Adrenal gland (tissue), 12 donors: ENCODE measurements around the gene PBLD. TPM values are rescaled to one million over a fixed set of nuclear protein-coding genes. Genes with fewer than 3 reads are reported as not detected.

Experiments
- DNase-seq, 7 donors: peaks; one replicate each; pipeline ENCODE4 v3.0.0-alpha.2; 2019 to 2020
- H3K27ac ChIP-seq, 5 donors: fragments of 200-600 bp; sonication (generic) in 4 of 5; 1 replicate in 3 of 5; 2 replicates in 2 of 5; pipeline versions ENCODE4 v1.5.1 to v1.8.0; 2016 to 2020; ENCODE audit warnings: mild to moderate bottlenecking in 1 of 5
- H3K27me3 ChIP-seq: fragments of 200-600 bp; 2 replicates; pipeline ENCODE4 v1.8.0; 2021
- H3K36me3 ChIP-seq, 2 donors: fragments of 200-600 bp; replicated peaks in 1 of 2; 1 replicate in 1 of 2; 2 replicates in 1 of 2; pipeline versions ENCODE4 v1.5.1 to v1.8.0; 2018 to 2022
- H3K4me1 ChIP-seq, 2 donors: fragments of 200-600 bp; replicated peaks in 1 of 2; 1 replicate in 1 of 2; 2 replicates in 1 of 2; pipeline versions ENCODE4 v1.5.1 to v1.8.0; 2018 to 2021
- H3K4me3 ChIP-seq, 4 donors: fragments of 200-600 bp; sonication (generic) in 3 of 4; one replicate each; pipeline ENCODE4 v1.5.1; 2016 to 2018
- H3K9me3 ChIP-seq, 3 donors: fragments of 200-600 bp; sonication (generic) in 1 of 3; replicated peaks in 1 of 3; 1 replicate in 2 of 3; 2 replicates in 1 of 3; pipeline versions ENCODE4 v1.5.1 to v1.8.0; 2016 to 2021
- POLR2A ChIP-seq, 2 donors: fragments of 450-650 bp; IDR thresholded peaks; one replicate each; pipeline ENCODE4 v1.6.1; 2017; ENCODE audit warnings: antibody characterized with exemption in 2 of 2, mild to moderate bottlenecking in 2 of 2, moderate library complexity in 1 of 2
- WGBS, 4 donors: extraction: QIAGEN DNeasy Blood & Tissue Kit in 2 of 4; methylation state at CpG; one replicate each; pipeline versions ENCODE4 v1.1.5 to v1.1.7; 2013 to 2017; 5-methylcytosine and 5-hydroxymethylcytosine counted together
- intact Hi-C, 2 donors: fragments of 100-400 bp; cut with DNase I; formaldehyde crosslinking; loops; one replicate each; pipeline versions ENCODE4 v1.14.1 to v1.15.0; 2022 to 2023
- polyA plus RNA-seq, 3 donors: library from polyadenylated mRNA; stranded (reverse); fragments of 200-250 nt in 2 of 3; fragments of 350-450 nt in 1 of 3; fragmentation: Illumina TruSeq in 1 of 3; extraction: RNeasy Lipid Tissue Mini Kit (QIAGEN cat#74804) in 1 of 3; gene quantifications; one replicate each; pipeline ENCODE4 v1.2.3, GENCODE V29; 2013 to 2014
- total RNA-seq, 9 donors: library from RNA; depleted of rRNA in 4 of 9; stranded (reverse); fragments of >200 nt in 4 of 9; fragments of 120-200 nt in 1 of 9; fragmentation: NEBNext Ultra II Directional in 1 of 9; extraction: Animal tissue kit (Norgen Biotek cat#: 25700) in 1 of 9; gene quantifications; one replicate each; pipeline versions ENCODE4 v1.1.0 to v1.2.4, GENCODE V29; 2013 to 2023
- TF ChIP-seq, protein P1 (sequence below), 6 experiments: fragments of 450-650 bp in 4 of 6; fragments of 200-600 bp in 2 of 6; sonication (generic) in 1 of 6; IDR thresholded peaks; 1 replicate in 5 of 6; 2 replicates in 1 of 6; pipeline versions ENCODE4 v1.5.1 to v1.8.0; 2016 to 2021; ENCODE audit warnings: antibody characterized with exemption in 6 of 6, mild to moderate bottlenecking in 2 of 6, moderate library complexity in 1 of 6
- donor health status: healthy with polysubstance abuse.
- donor health status: Bipolar disorder and iron deficiency.
- donor health status: DM: yes; HTN: yes; CAD: no.
- donor health status: DM: no; HTN: no; CAD: no.
- donor health status: DM: no; HTN: no; CAD: no.
- donor health status: DM: yes; HTN: yes; CAD: no.

PBLD gene
- total and polyA plus RNA-seq, 12 donors = 6.8 to 32.9 (median 18.7) TPM

DNA sequence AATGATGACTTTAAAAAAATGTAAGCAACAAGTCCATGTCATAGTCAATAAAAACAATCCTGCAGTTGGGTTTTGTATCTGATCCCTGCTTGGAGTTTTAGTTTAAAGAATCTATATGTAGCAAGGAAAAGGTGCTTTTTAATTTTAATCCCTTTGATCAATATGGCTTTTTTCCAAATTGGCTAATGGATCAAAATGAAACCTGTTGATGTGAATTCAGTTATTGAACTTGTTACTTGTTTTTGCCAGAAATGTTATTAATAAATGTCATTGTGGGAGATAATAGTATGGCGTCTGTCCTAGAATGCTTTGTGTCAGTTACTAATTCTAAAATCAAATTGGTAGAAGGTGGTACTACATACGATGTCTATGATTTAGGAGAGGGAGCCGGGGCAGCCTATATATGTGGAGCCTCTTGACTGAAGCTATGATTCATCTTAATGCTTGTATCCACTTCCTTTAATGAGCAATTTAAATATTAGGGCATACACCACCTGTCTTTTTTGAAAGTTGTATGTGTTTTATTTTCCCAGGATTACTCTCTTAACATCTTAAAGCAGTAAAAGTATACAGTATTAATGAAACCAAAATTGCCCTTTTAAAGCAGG is 10.3 kb upstream of the PBLD start:
- H3K9me3 ChIP-seq = no peaks in the 10 kb centered on the region
- peaks cover 2 to 10% of the 10 kb centered on the region in 2 donors for H3K4me1 ChIP-seq
- TF ChIP-seq, protein P1, sequence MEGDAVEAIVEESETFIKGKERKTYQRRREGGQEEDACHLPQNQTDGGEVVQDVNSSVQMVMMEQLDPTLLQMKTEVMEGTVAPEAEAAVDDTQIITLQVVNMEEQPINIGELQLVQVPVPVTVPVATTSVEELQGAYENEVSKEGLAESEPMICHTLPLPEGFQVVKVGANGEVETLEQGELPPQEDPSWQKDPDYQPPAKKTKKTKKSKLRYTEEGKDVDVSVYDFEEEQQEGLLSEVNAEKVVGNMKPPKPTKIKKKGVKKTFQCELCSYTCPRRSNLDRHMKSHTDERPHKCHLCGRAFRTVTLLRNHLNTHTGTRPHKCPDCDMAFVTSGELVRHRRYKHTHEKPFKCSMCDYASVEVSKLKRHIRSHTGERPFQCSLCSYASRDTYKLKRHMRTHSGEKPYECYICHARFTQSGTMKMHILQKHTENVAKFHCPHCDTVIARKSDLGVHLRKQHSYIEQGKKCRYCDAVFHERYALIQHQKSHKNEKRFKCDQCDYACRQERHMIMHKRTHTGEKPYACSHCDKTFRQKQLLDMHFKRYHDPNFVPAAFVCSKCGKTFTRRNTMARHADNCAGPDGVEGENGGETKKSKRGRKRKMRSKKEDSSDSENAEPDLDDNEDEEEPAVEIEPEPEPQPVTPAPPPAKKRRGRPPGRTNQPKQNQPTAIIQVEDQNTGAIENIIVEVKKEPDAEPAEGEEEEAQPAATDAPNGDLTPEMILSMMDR (IDR thresholded peaks at IDR 0.05) = no peak
- TF ChIP-seq POLR2A (IDR thresholded peaks at IDR 0.05) = no peak
- intact Hi-C loops = no loop called here
- H3K36me3 ChIP-seq = peaks cover 0 to 75% of the 10 kb centered on the region in 2 donors
- no peak for DNase-seq
- no peak overlapping the region for H3K27ac ChIP-seq
- H3K4me3 ChIP-seq = no peak overlapping the region
- H3K27me3 ChIP-seq = no peaks in the 10 kb centered on the region
- WGBS, 4 donors = 78 to 87% (median 84%) methylated on average over 3 of the region's 3 CpGs

DNA sequence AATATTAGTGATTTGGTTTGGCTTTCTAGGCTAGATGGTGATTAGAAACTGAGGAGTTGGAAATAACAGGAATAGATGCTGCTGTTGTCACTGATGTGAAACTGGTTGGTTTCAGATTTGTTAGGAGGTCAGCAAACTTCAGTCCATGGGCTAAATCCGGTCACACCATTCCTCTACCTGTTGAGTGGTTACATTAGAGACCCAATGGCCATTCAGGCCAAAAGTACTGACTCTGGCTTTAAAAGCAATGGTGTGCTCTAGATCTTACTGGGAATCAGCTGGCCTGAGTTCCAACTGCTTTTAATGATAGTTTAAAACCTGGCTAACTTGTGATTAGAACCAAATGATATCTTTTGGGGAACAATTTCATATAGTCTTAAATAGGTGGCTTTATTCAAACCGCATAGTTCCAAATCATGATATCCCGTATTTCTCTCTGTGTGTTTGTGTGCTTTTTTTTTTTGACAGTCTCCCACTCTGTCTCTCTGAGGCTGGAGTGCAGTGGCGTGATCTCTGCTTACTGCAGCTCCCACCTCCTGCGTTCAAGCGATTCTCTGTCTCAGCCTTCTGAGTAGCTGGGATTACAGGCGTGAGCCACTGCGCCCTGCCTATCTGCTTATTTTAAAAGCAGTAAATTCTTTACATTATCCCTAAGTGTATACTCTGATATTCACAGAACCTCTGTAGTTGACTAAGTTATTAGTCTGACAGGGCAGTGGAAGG is 7.8 kb upstream of the PBLD start:
- H3K36me3 ChIP-seq = peaks cover 0 to 73% of the 10 kb centered on the region in 2 donors
- WGBS, 4 donors = 86 to 94% (median 92%) methylated on average over 8 of the region's 8 CpGs
- DNase-seq = no peak
- no peaks in the 10 kb centered on the region for H3K27me3 ChIP-seq
- intact Hi-C loops = no loop called here
- peaks cover 25 to 35% of the 10 kb centered on the region in 2 donors for H3K4me1 ChIP-seq
- TF ChIP-seq POLR2A (IDR thresholded peaks at IDR 0.05) = no peak
- TF ChIP-seq, protein P1 (IDR thresholded peaks at IDR 0.05) = no peak
- H3K27ac ChIP-seq = no peak overlapping the region
- no peaks in the 10 kb centered on the region for H3K9me3 ChIP-seq
- H3K4me3 ChIP-seq = no peak overlapping the region

DNA sequence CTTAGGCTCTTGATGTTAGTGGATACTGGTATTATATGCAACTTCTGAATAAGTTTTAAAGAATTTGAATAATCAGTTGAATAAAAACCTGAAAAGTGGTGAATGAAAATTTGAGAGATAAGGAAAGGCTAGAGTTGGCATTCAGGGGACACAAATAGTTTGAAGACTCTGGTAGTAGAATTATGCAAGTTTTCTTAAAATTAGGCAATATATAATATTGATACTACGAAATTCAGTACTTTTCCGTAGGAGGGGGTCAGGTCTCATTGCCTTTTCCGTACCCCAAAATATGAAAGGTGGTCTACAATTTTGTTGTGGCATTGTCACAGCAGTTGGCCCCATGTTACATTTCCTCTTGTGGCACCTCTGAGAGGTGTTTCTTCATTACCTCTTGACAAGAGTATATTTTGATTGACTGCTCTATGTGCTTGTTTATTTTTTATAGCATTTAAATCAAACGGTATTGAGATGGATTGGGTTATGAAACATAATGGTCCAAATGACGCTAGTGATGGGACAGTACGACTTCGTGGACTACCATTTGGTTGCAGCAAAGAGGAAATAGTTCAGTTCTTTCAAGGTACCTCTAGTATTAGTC is 4.1 kb upstream of the PBLD start:
- Histone ChIP-seq H3K36me3 (peaks cover 0 to 39% of the 10 kb centered on the region in 2 donors), H3K4me3 (peak overlapping the region in 1 of 4 donors; percentile 87), H3K27me3 (no peaks in the 10 kb centered on the region), H3K9me3 (no peaks in the 10 kb centered on the region), H3K27ac (no peak overlapping the region), H3K4me1 (peaks cover 27 to 47% of the 10 kb centered on the region in 2 donors)
- intact Hi-C loops = no loop called here
- TF ChIP-seq, protein P1 (IDR thresholded peaks at IDR 0.05) = no peak
- no peak for TF ChIP-seq POLR2A (IDR thresholded peaks at IDR 0.05)
- WGBS, 4 donors = 55 to 64% (median 60%) methylated on average over 7 of the region's 7 CpGs
- DNase-seq = no peak

DNA sequence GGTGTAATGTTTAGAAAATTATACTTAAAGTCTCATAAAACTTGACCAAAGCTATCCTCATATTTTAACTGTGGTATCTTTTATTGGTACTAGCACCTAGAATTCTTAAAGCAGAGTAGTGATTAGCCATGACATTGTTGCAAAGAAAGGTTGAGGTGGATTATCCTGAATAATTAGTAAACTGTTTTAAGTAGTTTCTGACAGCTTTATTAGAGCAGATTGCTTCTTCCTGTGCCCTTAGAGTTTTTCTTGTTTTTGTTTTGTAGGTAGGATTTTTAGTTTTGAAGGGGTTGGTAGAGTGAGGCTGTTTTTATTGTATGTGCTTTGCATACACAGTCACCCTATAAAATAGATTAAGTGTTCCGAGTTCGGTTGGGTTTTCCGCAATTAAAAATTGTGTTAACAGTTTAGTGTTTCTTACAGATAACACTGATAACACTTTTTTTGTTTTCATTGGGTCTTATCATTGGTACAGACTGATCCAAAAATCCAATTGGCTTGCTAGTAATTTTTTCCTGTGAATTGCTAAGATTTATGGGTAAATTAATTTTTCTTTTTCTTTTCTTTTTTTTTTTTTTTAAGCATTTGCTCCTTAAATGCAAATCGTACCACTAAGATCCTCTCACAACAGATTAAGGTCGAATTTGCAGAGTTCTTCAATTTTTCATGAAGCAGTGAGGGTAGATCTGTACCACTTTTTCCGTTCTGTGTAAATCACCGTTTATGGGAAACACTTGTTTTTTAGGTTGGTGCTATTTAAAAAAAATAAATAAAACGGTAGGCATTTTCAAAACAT is 2.1 kb upstream of the PBLD start:
- intact Hi-C loops = no loop called here
- Histone ChIP-seq H3K27me3 (no peaks in the 10 kb centered on the region), H3K9me3 (no peaks in the 10 kb centered on the region), H3K27ac (peak overlapping the region in 1 of 5 donors; percentile 99), H3K36me3 (peaks cover 0 to 19% of the 10 kb centered on the region in 2 donors), H3K4me3 (peak overlapping the region in 2 of 4 donors; percentile 87 to 98), H3K4me1 (peaks cover 38 to 55% of the 10 kb centered on the region in 2 donors)
- TF ChIP-seq, protein P1 (IDR thresholded peaks at IDR 0.05) = no peak
- TF ChIP-seq POLR2A (IDR thresholded peaks at IDR 0.05) = no peak
- no peak for DNase-seq
- 1 to 4% (median 3%) methylated on average over 8 of the region's 8 CpGs for WGBS, 4 donors
